Measurements from ENCODE around the gene OR10K1.

GRCh38 chr1:158493054-158493453 lies 31.4 kb downstream of the OR10K1 start:
- TF ChIP-seq CTCF (IDR thresholded peaks at IDR 0.05) (no peak), EHMT2 (IDR thresholded peaks at IDR 0.05; ENCODE audit: low read depth) (no peak), RCOR1 (IDR thresholded peaks at IDR 0.05; ENCODE audit: low read depth, low read length) (no peak), TP53 (CRISPR knock-in tag; IDR thresholded peaks at IDR 0.05) (no peak), CHD2 (IDR thresholded peaks at IDR 0.05; ENCODE audit: low read length, partially characterized antibody) (no peak), JUNB (IDR thresholded peaks at IDR 0.05) (no peak), CBX2 (IDR thresholded peaks at IDR 0.05; ENCODE audit: borderline replicate concordance, low read depth) (no peak), CEBPB (IDR thresholded peaks at IDR 0.05) (no peak), ZSCAN20 (CRISPR knock-in tag; IDR thresholded peaks at IDR 0.05) (no peak), RFX5 (IDR thresholded peaks at IDR 0.05) (no peak)
- TF ChIP-seq, protein P1, sequence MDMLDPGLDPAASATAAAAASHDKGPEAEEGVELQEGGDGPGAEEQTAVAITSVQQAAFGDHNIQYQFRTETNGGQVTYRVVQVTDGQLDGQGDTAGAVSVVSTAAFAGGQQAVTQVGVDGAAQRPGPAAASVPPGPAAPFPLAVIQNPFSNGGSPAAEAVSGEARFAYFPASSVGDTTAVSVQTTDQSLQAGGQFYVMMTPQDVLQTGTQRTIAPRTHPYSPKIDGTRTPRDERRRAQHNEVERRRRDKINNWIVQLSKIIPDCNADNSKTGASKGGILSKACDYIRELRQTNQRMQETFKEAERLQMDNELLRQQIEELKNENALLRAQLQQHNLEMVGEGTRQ (IDR thresholded peaks at IDR 0.05), result no peak
- TF ChIP-seq, protein P2, sequence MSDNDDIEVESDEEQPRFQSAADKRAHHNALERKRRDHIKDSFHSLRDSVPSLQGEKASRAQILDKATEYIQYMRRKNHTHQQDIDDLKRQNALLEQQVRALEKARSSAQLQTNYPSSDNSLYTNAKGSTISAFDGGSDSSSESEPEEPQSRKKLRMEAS (IDR thresholded peaks at IDR 0.05), result no peak

Measured in A549 (cell line).